HCT116 (cell line): ENCODE measurements around the gene CELF4.

Source experiments
- CTCF ChIP-seq, 3 experiments: fragments of 200-600 bp in 1 of 3; sonication (generic) in 1 of 3; IDR thresholded peaks in 2 of 3; conservative IDR thresholded peaks in 1 of 3; 2 replicates each; pipeline ENCODE4 v1.5.1; 2012 to 2017; ENCODE audit warnings: low read depth in 2 of 3, low read length in 2 of 3, antibody characterized with exemption in 1 of 3, borderline replicate concordance in 1 of 3, control low read depth in 1 of 3, mild to moderate bottlenecking in 1 of 3, mixed read lengths in 1 of 3, mixed run types in 1 of 3, moderate library complexity in 1 of 3; ENCODE audit not compliant: insufficient read depth in 1 of 3
- EZH2 ChIP-seq: fragments of 200-600 bp; sonication (generic); IDR thresholded peaks from 2 replicates; pipeline ENCODE4 v1.6.1; 2017; ENCODE audit warnings: antibody characterized with exemption, mixed run types
- EZH2phosphoT487 ChIP-seq: fragments of 200-600 bp; IDR thresholded peaks from 2 replicates; pipeline ENCODE4 v1.6.1; 2018; ENCODE audit warnings: antibody characterized with exemption, borderline replicate concordance
- JUND ChIP-seq: IDR thresholded peaks from 2 replicates; pipeline ENCODE4 v1.6.1; 2012
- POLR2A ChIP-seq: IDR thresholded peaks from 2 replicates; pipeline ENCODE4 v1.7.0; 2011; ENCODE audit warnings: borderline replicate concordance; ENCODE audit not compliant: insufficient read depth, insufficient read length; ENCODE audit errors: extremely low read depth
- RAD21 ChIP-seq: IDR thresholded peaks from 2 replicates; pipeline ENCODE4 v1.6.1; 2012; ENCODE audit warnings: low read depth, mild to moderate bottlenecking

GRCh38 chr18:37421341-37422077, 144.1 kb downstream of the CELF4 start:
- TF ChIP-seq CTCF (IDR thresholded peaks at IDR 0.05 in 2 of 3, conservative IDR thresholded peaks at IDR 0.05 in 1 of 3; ENCODE audit: borderline replicate concordance in 1 of 3, insufficient read depth in 1 of 3, low read depth in 2 of 3, low read length in 2 of 3) (no peak), EZH2phosphoT487 (no peak), RAD21 (no peak), POLR2A (no peak), JUND (no peak), EZH2 (no peak)
